Tibial nerve (tissue), 3 donors: ENCODE data around the gene OR10A2.

Experiments used
- POLR2A ChIP-seq, 2 donors: fragments of 450-650 bp; IDR thresholded peaks; one replicate each; pipeline ENCODE4 v1.6.1; 2017; ENCODE audit warnings: antibody characterized with exemption in 2 of 2, mild to moderate bottlenecking in 2 of 2, moderate library complexity in 2 of 2
- TF ChIP-seq, protein P1 (sequence below), 5 experiments: fragments of 200-600 bp in 3 of 5; fragments of 450-650 bp in 2 of 5; sonication (generic) in 3 of 5; IDR thresholded peaks; one replicate each; pipeline ENCODE4 v1.5.1; 2016 to 2019; ENCODE audit warnings: antibody characterized with exemption in 5 of 5, mild to moderate bottlenecking in 3 of 5, moderate library complexity in 2 of 5

DNA sequence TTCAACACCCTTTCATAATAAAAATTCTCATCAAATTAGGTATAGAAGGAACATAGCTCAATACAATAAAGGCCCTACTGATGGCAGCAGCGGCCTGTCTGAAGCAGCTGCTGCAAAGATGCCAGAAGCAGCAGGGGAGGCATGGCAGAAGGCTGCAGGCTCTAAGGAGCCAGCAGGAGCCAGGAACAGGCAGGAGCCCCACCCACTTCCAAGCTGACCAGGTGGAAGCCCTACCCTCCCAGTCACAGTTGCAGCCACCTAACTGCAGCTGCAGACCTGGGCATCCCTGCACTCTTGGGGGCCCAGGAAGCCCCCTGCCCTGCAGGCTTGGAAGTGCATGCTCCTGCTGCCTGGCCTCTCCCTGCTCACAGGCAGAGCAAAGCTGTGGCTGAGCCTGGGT, 45.2 kb upstream of the OR10A2 start:
- TF ChIP-seq, protein P1, sequence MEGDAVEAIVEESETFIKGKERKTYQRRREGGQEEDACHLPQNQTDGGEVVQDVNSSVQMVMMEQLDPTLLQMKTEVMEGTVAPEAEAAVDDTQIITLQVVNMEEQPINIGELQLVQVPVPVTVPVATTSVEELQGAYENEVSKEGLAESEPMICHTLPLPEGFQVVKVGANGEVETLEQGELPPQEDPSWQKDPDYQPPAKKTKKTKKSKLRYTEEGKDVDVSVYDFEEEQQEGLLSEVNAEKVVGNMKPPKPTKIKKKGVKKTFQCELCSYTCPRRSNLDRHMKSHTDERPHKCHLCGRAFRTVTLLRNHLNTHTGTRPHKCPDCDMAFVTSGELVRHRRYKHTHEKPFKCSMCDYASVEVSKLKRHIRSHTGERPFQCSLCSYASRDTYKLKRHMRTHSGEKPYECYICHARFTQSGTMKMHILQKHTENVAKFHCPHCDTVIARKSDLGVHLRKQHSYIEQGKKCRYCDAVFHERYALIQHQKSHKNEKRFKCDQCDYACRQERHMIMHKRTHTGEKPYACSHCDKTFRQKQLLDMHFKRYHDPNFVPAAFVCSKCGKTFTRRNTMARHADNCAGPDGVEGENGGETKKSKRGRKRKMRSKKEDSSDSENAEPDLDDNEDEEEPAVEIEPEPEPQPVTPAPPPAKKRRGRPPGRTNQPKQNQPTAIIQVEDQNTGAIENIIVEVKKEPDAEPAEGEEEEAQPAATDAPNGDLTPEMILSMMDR (IDR thresholded peaks at IDR 0.05): no peak
- TF ChIP-seq POLR2A (IDR thresholded peaks at IDR 0.05): no peak
